Measurements from ENCODE around the gene CEP20.
"Not testable (repeated sequence)": the region's sequence is repeated elsewhere in the genome, so short reads cannot be mapped to it uniquely, and the experiment has no call there.

Gene CEP20, protein sequence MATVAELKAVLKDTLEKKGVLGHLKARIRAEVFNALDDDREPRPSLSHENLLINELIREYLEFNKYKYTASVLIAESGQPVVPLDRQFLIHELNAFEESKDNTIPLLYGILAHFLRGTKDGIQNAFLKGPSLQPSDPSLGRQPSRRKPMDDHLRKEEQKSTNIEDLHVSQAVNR

DNA sequence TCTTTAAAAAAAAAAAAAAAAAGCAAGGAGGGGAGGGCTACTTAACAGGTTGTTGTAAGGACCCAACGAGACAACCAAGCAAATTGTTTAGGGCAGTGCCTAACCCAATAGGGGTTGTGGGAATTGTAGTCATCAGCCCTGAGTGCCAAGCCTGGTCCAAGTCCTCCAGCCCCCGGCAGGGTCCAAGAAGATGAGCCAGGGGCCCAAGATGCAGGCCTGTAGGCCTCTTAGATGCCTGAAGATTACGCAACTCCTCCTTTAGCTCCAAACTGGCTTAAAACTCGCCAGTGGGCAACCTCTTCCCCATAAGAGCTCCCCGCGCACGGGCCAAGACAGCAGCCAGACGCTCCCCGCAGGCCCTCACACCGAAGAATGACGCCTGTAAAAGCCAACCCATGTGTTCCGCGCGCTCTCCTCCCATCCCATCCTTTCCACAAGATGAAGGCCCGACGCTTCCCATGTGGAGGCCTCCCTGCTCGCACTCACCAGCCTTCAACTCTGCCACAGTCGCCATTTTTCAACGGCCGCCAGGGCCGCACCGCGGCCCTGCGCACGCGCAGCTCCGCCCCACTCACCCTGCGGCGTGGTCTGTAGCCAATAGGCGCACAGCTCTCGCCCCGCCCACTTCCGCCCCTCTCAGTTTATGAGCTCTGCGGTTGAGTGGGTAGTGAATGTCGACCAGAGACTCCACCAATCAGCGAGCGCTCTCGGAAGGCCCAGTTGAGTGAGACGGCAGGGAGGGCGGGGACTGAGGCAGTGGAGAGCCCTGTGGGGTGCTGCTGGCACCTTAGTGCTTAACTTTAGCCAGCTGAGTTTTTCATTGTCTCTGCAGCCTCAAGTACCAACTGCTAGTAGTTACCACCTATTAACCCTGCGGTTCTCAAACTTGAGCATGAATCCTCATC lies at the start of gene CEP20:
Gene CEP20 (minus strand): TSS at position 532 of the 905 bp plus-strand sequence. CDS start 18 bp downstream, at position 514.
- Mint-ChIP-seq H3K4me1 (peaks cover 26% of the 10 kb centered on the region), H3K27me3 (no peaks in the 10 kb centered on the region), H3K27ac (peak within 1 kb of the TSS; percentile 92), H3K4me3 (peak within 1 kb of the TSS; percentile 90), H3K9me3 (no peaks in the 10 kb centered on the region), H3K36me3 (peaks cover 6% of the 10 kb centered on the region)
- ATAC-seq, result peak; percentile 100

DNA sequence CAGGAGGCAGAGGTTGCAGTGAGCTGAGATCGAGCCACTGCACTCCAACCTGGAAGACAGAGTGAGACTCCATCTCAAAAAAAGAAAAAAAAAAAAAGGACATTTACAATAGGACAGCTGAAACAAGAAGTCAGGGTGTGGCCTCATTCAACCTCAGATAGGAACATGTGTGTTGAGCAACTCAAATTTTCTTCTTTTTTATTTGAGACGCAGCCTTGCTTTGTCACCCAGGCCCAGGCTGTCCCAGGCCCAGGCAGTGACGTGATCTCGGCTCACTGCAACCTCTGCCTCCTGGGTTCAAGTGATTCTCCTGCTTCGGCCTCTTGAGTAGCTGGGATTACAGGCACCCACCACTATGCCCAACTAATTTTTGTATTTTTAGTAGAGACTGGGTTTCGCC lies 48.4 kb upstream of the CEP20 start:
- H3K9me3 Mint-ChIP-seq, H3K27me3 Mint-ChIP-seq, ATAC-seq, H3K27ac Mint-ChIP-seq, H3K4me1 Mint-ChIP-seq, H3K4me3 Mint-ChIP-seq, H3K36me3 Mint-ChIP-seq: not testable (repeated sequence)

DNA sequence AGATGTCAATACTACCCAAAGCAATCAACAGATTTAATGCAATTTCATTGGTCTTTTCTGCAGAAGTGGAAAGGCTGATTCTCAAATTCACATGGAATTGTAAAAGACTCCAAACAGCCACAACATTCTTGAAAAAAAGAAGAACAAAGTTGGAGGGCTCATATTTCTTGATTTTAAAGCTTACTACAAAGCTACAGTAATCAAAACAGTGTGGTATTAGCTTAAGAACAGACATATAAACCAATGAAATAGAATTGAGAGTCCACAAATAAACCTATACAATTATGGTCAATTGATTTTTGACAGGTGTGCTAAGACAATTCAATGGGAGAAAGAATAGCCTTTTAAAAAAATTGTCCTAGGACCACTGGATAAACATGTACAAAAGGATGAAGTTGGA lies 46.6 kb upstream of the CEP20 start:
- no peaks in the 10 kb centered on the region for H3K4me1 Mint-ChIP-seq
- no peak for ATAC-seq
- H3K9me3 Mint-ChIP-seq, result no peaks in the 10 kb centered on the region
- no peak overlapping the region for H3K27ac Mint-ChIP-seq
- H3K36me3 Mint-ChIP-seq, result no peaks in the 10 kb centered on the region
- H3K4me3 Mint-ChIP-seq, result no peak overlapping the region
- H3K27me3 Mint-ChIP-seq, result no peaks in the 10 kb centered on the region

DNA sequence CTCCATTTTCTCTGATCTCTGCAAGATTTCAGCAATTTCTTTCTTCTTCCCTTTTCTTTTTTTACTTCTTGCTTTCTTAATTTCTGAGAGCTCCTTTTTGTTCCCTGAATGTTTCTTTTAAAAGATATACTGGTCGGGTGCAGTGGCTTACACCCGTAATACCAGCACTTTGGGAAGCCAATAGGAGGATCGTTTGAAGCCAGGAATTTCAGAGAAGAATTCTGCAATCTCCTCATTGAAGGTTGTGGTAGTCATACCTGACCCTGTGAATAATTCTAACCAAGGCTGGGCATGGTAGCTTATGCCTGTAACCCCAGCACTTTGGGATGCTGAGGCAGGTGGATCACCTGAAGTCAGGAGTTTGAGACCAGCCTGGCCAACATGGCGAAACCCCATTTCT lies 45.4 kb upstream of the CEP20 start:
- no peaks in the 10 kb centered on the region for H3K4me1 Mint-ChIP-seq
- H3K9me3 Mint-ChIP-seq, result no peaks in the 10 kb centered on the region
- H3K36me3 Mint-ChIP-seq, result no peaks in the 10 kb centered on the region
- no peaks in the 10 kb centered on the region for H3K27me3 Mint-ChIP-seq
- ATAC-seq, result no peak
- no peak overlapping the region for H3K4me3 Mint-ChIP-seq
- no peak overlapping the region for H3K27ac Mint-ChIP-seq

DNA sequence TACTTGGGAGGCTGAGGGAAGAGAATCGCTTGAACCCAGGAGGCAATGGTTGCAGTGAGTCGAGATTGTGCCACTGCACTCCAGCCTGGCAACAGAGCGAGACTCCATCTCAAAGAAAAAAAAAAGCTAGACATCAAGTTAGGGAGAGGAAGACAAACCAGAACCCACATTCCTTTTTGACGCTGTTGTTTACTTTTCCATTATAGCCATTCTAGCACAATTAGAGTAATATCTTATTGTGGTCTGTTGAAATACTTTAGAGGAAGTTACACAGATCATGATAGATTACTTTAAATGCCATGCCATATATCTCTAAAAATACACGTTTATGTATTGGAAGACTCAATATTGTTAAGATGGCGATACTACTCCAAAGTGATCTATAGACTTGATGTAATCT lies 44.5 kb upstream of the CEP20 start:
- Mint-ChIP-seq H3K27me3 (no peaks in the 10 kb centered on the region), H3K36me3 (no peaks in the 10 kb centered on the region), H3K4me3 (no peak overlapping the region), H3K9me3 (no peaks in the 10 kb centered on the region), H3K4me1 (no peaks in the 10 kb centered on the region), H3K27ac (no peak overlapping the region)
- no peak for ATAC-seq

DNA sequence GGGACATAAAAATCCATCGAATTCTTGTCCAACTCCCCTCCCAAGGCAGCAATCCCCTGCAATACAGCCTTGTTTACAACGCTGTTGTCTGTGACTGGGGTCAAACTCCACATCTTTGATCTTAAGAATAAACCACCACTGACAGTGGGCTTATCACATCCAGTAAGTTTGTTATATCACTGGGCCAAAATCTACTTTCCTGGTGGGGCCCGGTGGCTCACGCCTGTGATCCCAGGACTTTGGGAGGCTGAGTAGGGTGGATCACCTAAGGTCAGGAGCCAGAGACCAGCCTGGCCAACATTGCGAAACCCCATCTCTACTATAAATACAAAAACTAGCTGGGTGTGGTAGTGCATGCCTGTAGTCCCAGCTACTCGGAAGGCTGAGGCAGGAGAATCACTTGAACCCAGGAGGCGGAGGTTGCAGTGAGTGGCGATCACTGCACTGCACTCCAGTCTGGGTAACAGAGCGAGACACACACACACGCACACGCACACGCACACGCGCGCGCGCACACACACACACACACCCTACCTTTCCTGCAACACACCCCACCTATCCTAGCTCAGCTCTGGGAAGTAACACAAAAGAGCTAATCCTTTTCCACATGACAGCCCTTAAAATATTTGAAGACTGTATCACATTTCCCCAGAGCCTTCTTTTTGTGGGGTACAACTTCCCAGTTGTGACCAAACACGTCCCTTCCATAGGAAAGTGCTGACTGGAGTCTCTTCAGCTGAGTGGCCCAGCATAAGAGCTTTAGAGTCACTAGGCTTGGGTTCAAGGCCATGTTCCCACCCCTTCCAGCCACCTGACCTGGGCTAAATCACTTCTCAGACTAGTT lies 40.1 kb upstream of the CEP20 start:
- H3K4me1 Mint-ChIP-seq, result no peaks in the 10 kb centered on the region
- ATAC-seq, result no peak
- H3K9me3 Mint-ChIP-seq, result no peaks in the 10 kb centered on the region
- no peak overlapping the region for H3K4me3 Mint-ChIP-seq
- H3K27ac Mint-ChIP-seq, result no peak overlapping the region
- no peaks in the 10 kb centered on the region for H3K36me3 Mint-ChIP-seq
- no peaks in the 10 kb centered on the region for H3K27me3 Mint-ChIP-seq

DNA sequence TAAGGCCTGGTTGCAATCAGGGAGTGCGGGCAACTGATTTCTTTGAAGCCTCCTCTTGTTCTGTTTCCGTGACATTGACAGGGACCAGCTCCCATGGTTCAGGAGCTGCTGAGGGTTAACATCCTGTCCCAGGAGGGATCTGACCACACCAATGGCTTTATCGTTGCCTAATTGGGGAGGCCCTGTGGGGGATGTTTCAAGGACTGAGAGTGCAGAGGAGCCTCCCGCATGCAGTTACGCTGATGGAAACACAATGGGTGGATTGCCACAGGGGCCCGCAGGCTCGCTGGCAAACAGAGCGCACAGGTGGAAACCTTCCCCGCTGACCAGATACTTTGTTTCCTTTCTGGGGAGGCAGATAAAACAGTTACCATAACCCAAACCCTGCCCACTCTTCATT lies 37.2 kb upstream of the CEP20 start:
- Mint-ChIP-seq H3K4me1 (no peaks in the 10 kb centered on the region), H3K4me3 (no peak overlapping the region), H3K27me3 (no peaks in the 10 kb centered on the region), H3K9me3 (no peaks in the 10 kb centered on the region), H3K27ac (no peak overlapping the region), H3K36me3 (no peaks in the 10 kb centered on the region)
- ATAC-seq, result no peak

DNA sequence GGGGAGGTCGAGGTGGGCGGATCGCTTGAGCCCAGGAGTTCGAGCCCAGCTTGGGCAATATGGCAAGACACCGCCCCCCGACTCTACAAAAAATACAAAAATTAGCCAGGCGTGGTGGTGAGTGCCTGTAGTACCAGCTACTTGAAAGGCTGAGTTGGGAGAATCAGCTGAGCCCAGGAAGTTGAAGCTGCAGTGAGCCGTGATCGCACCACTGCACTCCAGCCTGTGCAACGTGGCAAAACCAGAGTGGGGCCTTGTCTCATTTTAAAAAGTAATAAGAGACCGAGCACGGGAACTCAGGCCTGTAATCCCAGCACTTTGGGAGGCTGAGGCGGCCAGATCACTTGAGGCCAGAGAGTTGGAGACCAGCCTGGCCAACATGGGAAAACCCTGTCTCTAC lies 36.6 kb upstream of the CEP20 start:
- Mint-ChIP-seq H3K4me1 (no peaks in the 10 kb centered on the region), H3K27ac (no peak overlapping the region), H3K4me3 (no peak overlapping the region), H3K36me3 (no peaks in the 10 kb centered on the region), H3K9me3 (no peaks in the 10 kb centered on the region), H3K27me3 (no peaks in the 10 kb centered on the region)
- no peak for ATAC-seq

DNA sequence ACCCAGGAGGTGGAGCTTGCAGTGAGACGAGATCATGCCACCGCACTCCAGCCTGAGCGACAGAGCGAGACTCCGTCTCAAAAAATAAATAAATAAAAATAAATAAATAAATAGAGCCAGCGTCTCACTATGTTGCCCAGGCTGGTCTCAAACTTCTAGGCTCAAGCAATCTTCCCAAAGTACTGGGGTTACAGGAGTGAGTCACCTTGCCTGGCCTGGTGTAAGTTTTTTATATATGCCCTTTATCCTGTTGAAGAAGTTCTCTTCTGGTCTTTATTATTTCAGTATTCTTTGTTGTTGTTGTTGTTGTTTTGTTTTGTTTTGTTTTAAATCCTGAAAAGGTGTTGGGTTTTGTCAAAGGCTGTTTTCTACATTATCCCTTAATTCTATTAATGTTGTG lies 30.9 kb upstream of the CEP20 start:
- Mint-ChIP-seq H3K4me1 (no peaks in the 10 kb centered on the region), H3K36me3 (no peaks in the 10 kb centered on the region), H3K27me3 (peaks cover 8% of the 10 kb centered on the region), H3K27ac (no peak overlapping the region), H3K9me3 (no peaks in the 10 kb centered on the region), H3K4me3 (no peak overlapping the region)
- ATAC-seq, result no peak

DNA sequence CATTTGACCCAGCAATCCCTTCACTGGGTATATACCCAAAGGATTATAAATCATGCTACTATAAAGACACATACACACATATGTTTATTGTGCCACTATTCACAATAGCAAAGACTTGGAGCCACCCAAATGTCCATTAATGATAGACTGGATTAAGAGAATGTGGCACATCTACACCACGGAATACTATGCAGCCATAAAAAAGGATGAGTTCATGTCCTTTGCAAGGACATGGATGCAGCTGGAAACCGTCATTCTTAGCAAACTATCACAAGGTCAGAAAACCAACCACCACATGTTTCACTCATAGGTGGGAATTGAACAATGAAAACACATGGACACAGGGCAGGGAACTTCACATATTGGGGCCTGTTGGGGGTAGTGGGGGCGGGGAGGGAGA lies 29.9 kb upstream of the CEP20 start:
- H3K9me3 Mint-ChIP-seq, H3K4me3 Mint-ChIP-seq, H3K4me1 Mint-ChIP-seq, H3K27ac Mint-ChIP-seq, ATAC-seq, H3K27me3 Mint-ChIP-seq, H3K36me3 Mint-ChIP-seq: not testable (repeated sequence)

DNA sequence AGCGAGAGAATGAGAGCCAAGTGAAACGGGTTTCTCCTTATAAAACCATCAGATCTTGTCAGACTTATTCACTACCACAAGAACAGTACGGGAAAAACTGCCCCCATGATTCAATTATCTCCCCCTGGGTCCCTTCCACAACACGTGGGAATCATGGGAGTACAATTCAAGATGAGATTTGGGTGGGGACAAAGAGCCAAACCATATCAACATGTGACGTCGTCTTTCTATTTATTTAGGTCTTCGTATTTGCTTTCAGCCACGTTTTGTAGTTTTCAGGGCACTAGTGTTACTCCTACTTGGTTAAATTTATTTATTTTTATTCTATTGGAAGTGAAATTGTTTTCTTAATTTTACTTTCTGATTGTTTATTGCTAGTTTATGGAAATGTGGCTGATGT lies 27.9 kb upstream of the CEP20 start:
- H3K36me3 Mint-ChIP-seq, result no peaks in the 10 kb centered on the region
- no peak overlapping the region for H3K4me3 Mint-ChIP-seq
- no peak for ATAC-seq
- no peak overlapping the region for H3K27ac Mint-ChIP-seq
- H3K4me1 Mint-ChIP-seq, result peaks cover 9% of the 10 kb centered on the region
- H3K27me3 Mint-ChIP-seq, result peaks cover 8% of the 10 kb centered on the region
- peaks cover under 1% of the 10 kb centered on the region for H3K9me3 Mint-ChIP-seq

DNA sequence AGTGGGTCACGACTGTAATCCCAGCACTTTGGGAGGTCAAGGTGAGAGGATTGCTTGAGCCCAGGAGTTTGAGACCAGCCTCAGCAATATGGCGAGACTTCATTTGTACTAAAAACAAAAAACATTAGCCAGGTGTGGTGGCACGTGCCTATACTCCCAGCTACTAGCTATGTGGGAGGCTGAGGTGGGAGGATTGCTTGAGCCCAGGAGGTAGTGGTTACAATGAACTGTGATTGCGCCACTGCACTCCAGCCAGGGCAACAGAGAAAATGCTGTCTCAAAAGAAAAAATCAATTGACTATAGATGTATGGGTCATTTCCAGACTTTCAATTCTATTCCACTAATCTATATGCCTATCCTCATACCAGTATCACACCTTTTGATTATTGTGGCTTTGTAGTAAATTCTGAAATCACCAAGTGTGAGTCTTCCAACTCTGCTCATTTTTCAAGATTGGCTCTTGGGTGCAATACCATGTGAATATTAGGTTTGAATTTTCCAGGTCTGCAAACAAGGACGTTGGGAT lies 27.2 kb upstream of the CEP20 start:
- Mint-ChIP-seq H3K4me1 (peaks cover 9% of the 10 kb centered on the region), H3K9me3 (peaks cover 3% of the 10 kb centered on the region), H3K4me3 (no peak overlapping the region), H3K27ac (no peak overlapping the region), H3K27me3 (peaks cover 8% of the 10 kb centered on the region), H3K36me3 (no peaks in the 10 kb centered on the region)
- ATAC-seq, result no peak

DNA sequence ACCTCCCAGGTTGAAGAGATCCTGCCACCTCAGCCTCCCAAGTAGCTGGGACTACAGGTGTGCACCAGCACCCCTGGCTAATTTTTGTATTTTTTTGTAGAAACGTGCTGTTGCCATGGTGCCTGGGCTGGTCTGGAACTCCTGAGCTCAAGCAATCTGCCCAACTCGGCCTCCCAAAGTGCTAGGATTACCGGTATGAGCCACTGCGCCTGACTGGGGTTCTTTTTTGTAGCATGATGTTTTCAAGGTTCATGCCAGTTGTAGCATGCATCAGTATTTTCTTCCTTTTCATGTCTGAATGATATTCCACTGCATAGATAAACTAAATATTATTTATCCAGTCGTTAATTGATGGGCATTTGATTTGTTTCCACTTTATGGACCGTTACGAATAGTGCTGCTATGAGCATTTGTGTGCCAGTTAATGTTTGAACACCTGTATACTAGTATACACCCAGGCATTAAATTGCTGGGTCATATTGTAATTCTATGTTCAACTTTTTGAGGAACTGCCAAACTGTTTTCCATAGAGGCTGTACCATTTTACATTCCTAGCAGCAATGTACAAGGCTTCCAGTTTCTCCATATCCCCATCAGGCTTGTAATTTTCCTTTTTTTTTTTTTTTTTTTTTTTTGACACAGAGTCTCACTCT lies 24.8 kb upstream of the CEP20 start:
- H3K4me3 Mint-ChIP-seq, result no peak overlapping the region
- peaks cover 12% of the 10 kb centered on the region for H3K4me1 Mint-ChIP-seq
- no peaks in the 10 kb centered on the region for H3K36me3 Mint-ChIP-seq
- H3K27me3 Mint-ChIP-seq, result no peaks in the 10 kb centered on the region
- H3K9me3 Mint-ChIP-seq, result peaks cover 3% of the 10 kb centered on the region
- H3K27ac Mint-ChIP-seq, result no peak overlapping the region
- ATAC-seq, result no peak

DNA sequence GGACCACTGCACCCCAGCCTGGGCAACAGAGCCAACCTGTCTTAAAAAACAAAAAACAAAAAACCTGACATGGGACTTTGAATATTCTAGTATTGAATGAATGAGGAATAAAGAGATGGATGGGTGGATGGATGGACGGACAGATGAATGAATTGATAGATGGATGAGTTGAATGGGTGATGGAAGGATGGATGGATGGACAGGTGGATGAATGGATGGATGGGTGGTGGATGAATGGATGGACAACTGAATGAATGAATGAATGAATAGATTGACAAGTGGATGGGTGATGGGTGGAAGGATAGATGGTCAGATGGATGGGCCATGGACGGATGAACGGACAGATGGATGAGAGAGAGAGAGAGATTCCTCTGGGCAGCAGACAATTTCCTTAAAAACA lies 22.8 kb upstream of the CEP20 start:
- H3K4me3 Mint-ChIP-seq, result no peak overlapping the region
- no peaks in the 10 kb centered on the region for H3K36me3 Mint-ChIP-seq
- H3K27me3 Mint-ChIP-seq, result no peaks in the 10 kb centered on the region
- no peak overlapping the region for H3K27ac Mint-ChIP-seq
- no peak for ATAC-seq
- H3K4me1 Mint-ChIP-seq, result peaks cover 20% of the 10 kb centered on the region
- H3K9me3 Mint-ChIP-seq, result peaks cover 4% of the 10 kb centered on the region

Measured in stimulated activated memory B cell treated with anti-CD40 and anti-IgM and Interleukin-4, amounts not matched to agents 10 μg/mL and 1 μg/mL and 100 μg/mL, for 72 hours (primary cell).